K562 (cell line): ENCODE results near the gene CFD. TPM values are rescaled to one million over a fixed set of nuclear protein-coding genes. Genes with fewer than 3 reads are reported as not detected.
A peak's percentile ranks its signal among the peaks of the same experiment; 100 is the strongest.

Source experiments
- ARNT ChIP-seq, 2 experiments: fragments of 450-650 bp; IDR thresholded peaks; 2 replicates each; pipeline ENCODE4 v1.6.1; 2016; ENCODE audit warnings: mild to moderate bottlenecking in 1 of 2
- BRD9 ChIP-seq: fragments of 450-650 bp; IDR thresholded peaks from 2 replicates; pipeline ENCODE4 v1.6.1; 2018; ENCODE audit warnings: low read depth; ENCODE audit not compliant: partially characterized antibody
- HDAC6 ChIP-seq: IDR thresholded peaks from 2 replicates; pipeline ENCODE4 v1.6.1; 2012; ENCODE audit warnings: low read depth, mild to moderate bottlenecking, control low read depth, inconsistent platforms, low read length, moderate library complexity
- HSF4 ChIP-seq: fragments of 250-450 bp; sonication (Bioruptor Pico); IDR thresholded peaks from 2 replicates; pipeline ENCODE4 v2.1.2; 2022; ENCODE audit warnings: mild to moderate bottlenecking, moderate library complexity, borderline replicate concordance
- KDM1A ChIP-seq, 2 experiments: fragments of 450-650 bp; IDR thresholded peaks; 2 replicates each; pipeline ENCODE4 v1.6.1; 2016; ENCODE audit warnings: mild to moderate bottlenecking in 2 of 2
- KLF1 ChIP-seq: fragments of 450-650 bp; IDR thresholded peaks from 2 replicates; pipeline ENCODE4 v1.6.1; 2016; ENCODE audit warnings: missing genetic modification characterization, missing compliant biosample characterization
- LCOR ChIP-seq: sonication (generic); formaldehyde crosslinking; IDR thresholded peaks from 2 replicates; pipeline ENCODE4 v1.8.0; 2022; ENCODE audit warnings: mild to moderate bottlenecking, missing genetic modification reagents
- ZNF165 ChIP-seq: fragments of 250-450 bp; sonication (Bioruptor Pico); IDR thresholded peaks from 2 replicates; pipeline ENCODE4 v1.4.0; 2020; ENCODE audit warnings: borderline replicate concordance
- ZNF79 ChIP-seq: fragments of 250-450 bp; sonication (Bioruptor Pico); IDR thresholded peaks from 2 replicates; pipeline ENCODE4 v1.4.0; 2020; ENCODE audit warnings: low read depth, mild to moderate bottlenecking, moderate library complexity
- polyA plus RNA-seq, 8 experiments: library from polyadenylated mRNA; depleted of rRNA in 4 of 8; stranded (reverse) in 5 of 8; unstranded in 3 of 8; fragments of >200 nt; fragmentation: Nextera tagmentation in 2 of 8; fragmentation: Illumina TruSeq in 1 of 8; extraction: Ambion mirVana in 2 of 8; extraction: Trizol in 1 of 8; gene quantifications; 2 replicates each; pipeline versions ENCODE4 v1.2.1 to v1.2.3, GENCODE V29; 2011 to 2014; ENCODE audit warnings: inconsistent platforms in 1 of 8, missing spikeins in 1 of 8
- total RNA-seq, 7 experiments: library from RNA; depleted of rRNA in 6 of 7; stranded (reverse); fragments of >200 nt in 6 of 7; fragmentation: Illumina TruSeq in 2 of 7; extraction: Trizol in 2 of 7; gene quantifications; 2 replicates each; pipeline versions ENCODE4 v1.2.1 to v1.2.3, GENCODE V29; 2011 to 2021; ENCODE audit warnings: low replicate concordance in 1 of 7
- TF ChIP-seq, protein P1 (sequence below): fragments of 250-450 bp; sonication (Bioruptor Pico); IDR thresholded peaks from 2 replicates; pipeline ENCODE4 v1.8.0; 2022; ENCODE audit warnings: moderate library complexity, mild to moderate bottlenecking, inconsistent platforms
- TF ChIP-seq, protein P2 (sequence below): sonication (generic); formaldehyde crosslinking; IDR thresholded peaks from 2 replicates; pipeline ENCODE4 v1.8.0; 2023; ENCODE audit warnings: mild to moderate bottlenecking, missing genetic modification reagents
- TF ChIP-seq, protein P3 (sequence below), 2 experiments: fragments of 450-650 bp in 1 of 2; sonication (generic) in 1 of 2; formaldehyde crosslinking in 1 of 2; IDR thresholded peaks; 2 replicates each; pipeline versions ENCODE4 v1.7.1 to v1.9.0; 2016 to 2022; ENCODE audit warnings: inconsistent platforms in 1 of 2, mild to moderate bottlenecking in 1 of 2, missing genetic modification reagents in 1 of 2

Gene CFD
- total and polyA plus RNA-seq, 9 of the 15 experiments (the other 6 are each of a cell fraction or from before 2014, with no cell fraction given): 0.52 to 59.4 (median 7.6) TPM

DNA sequence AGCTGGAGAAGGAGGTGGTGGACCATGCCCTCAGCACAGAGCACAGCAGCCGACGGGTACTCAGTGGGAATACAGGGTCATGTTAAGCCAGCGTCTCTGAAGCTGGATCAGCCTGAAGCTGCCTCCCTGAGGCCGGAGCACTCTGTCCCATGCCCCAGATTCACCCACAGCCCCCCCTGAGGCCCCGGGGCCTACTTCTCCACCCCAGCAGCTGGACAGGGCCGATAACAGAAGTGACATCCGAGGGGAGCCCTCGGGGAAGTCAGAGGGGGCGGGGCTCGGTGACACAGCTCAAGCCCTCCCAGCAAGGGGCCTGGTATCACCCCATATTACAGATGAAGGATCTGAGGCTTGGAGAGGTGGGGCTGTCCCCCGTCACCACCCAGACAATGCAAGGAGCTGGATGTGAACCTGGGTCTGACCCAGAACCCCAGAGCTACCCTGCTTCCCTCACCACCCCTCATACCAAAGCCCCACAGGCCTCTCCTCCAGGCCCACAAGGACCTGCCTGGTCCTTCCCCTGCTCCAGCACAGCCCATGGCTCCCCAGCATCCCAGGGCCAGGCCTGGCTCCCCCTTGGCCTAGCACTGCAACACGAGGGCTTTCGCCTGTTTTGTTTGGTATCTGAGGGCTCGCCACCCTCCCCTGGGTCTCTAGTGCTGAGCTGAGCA, 47.9 kb downstream of the CFD start (continued):
- TF ChIP-seq, protein P1, sequence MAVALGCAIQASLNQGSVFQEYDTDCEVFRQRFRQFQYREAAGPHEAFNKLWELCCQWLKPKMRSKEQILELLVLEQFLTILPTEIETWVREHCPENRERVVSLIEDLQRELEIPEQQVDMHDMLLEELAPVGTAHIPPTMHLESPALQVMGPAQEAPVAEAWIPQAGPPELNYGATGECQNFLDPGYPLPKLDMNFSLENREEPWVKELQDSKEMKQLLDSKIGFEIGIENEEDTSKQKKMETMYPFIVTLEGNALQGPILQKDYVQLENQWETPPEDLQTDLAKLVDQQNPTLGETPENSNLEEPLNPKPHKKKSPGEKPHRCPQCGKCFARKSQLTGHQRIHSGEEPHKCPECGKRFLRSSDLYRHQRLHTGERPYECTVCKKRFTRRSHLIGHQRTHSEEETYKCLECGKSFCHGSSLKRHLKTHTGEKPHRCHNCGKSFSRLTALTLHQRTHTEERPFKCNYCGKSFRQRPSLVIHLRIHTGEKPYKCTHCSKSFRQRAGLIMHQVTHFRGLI (CRISPR knock-in tag): no peak
- TF ChIP-seq KLF1 (tag): no peak
- TF ChIP-seq, protein P2, sequence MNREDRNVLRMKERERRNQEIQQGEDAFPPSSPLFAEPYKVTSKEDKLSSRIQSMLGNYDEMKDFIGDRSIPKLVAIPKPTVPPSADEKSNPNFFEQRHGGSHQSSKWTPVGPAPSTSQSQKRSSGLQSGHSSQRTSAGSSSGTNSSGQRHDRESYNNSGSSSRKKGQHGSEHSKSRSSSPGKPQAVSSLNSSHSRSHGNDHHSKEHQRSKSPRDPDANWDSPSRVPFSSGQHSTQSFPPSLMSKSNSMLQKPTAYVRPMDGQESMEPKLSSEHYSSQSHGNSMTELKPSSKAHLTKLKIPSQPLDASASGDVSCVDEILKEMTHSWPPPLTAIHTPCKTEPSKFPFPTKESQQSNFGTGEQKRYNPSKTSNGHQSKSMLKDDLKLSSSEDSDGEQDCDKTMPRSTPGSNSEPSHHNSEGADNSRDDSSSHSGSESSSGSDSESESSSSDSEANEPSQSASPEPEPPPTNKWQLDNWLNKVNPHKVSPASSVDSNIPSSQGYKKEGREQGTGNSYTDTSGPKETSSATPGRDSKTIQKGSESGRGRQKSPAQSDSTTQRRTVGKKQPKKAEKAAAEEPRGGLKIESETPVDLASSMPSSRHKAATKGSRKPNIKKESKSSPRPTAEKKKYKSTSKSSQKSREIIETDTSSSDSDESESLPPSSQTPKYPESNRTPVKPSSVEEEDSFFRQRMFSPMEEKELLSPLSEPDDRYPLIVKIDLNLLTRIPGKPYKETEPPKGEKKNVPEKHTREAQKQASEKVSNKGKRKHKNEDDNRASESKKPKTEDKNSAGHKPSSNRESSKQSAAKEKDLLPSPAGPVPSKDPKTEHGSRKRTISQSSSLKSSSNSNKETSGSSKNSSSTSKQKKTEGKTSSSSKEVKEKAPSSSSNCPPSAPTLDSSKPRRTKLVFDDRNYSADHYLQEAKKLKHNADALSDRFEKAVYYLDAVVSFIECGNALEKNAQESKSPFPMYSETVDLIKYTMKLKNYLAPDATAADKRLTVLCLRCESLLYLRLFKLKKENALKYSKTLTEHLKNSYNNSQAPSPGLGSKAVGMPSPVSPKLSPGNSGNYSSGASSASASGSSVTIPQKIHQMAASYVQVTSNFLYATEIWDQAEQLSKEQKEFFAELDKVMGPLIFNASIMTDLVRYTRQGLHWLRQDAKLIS (CRISPR knock-in tag): no peak; the same call in 1 of the 2 replicates
- peak; percentile 59 for TF ChIP-seq BRD9
- no peak for TF ChIP-seq ZNF165 (CRISPR knock-in tag)
- TF ChIP-seq, protein P3, sequence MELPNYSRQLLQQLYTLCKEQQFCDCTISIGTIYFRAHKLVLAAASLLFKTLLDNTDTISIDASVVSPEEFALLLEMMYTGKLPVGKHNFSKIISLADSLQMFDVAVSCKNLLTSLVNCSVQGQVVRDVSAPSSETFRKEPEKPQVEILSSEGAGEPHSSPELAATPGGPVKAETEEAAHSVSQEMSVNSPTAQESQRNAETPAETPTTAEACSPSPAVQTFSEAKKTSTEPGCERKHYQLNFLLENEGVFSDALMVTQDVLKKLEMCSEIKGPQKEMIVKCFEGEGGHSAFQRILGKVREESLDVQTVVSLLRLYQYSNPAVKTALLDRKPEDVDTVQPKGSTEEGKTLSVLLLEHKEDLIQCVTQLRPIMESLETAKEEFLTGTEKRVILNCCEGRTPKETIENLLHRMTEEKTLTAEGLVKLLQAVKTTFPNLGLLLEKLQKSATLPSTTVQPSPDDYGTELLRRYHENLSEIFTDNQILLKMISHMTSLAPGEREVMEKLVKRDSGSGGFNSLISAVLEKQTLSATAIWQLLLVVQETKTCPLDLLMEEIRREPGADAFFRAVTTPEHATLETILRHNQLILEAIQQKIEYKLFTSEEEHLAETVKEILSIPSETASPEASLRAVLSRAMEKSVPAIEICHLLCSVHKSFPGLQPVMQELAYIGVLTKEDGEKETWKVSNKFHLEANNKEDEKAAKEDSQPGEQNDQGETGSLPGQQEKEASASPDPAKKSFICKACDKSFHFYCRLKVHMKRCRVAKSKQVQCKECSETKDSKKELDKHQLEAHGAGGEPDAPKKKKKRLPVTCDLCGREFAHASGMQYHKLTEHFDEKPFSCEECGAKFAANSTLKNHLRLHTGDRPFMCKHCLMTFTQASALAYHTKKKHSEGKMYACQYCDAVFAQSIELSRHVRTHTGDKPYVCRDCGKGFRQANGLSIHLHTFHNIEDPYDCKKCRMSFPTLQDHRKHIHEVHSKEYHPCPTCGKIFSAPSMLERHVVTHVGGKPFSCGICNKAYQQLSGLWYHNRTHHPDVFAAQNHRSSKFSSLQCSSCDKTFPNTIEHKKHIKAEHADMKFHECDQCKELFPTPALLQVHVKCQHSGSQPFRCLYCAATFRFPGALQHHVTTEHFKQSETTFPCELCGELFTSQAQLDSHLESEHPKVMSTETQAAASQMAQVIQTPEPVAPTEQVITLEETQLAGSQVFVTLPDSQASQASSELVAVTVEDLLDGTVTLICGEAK (IDR thresholded peaks at IDR 0.05): no peak
- TF ChIP-seq, protein P3 (CRISPR knock-in tag; IDR thresholded peaks at IDR 0.05): no peak
- TF ChIP-seq KDM1A (IDR thresholded peaks at IDR 0.05): peak; percentile 77 to 86
- TF ChIP-seq ARNT (IDR thresholded peaks at IDR 0.05): peak in 1 of 2 experiments; percentile 76; a peak in 1 of 4 replicates
- TF ChIP-seq HSF4: no peak
- no peak for TF ChIP-seq ZNF79
- no peak for TF ChIP-seq HDAC6
- 0 out of 2 replicates have a peak, but pooled peaks have one; percentile 39 for TF ChIP-seq LCOR (CRISPR knock-in tag)
